GM03348 (cell line): ENCODE results near the gene TIMM13.
"Not testable (repeated sequence)": the region's sequence is repeated elsewhere in the genome, so short reads cannot be mapped to it uniquely, and the experiment has no call there.

Experiments
- DNase-seq: peaks from one replicate; pipeline ENCODE4 v3.0.0; 2012; ENCODE audit warnings: low spot score

The TIMM13 gene

DNA sequence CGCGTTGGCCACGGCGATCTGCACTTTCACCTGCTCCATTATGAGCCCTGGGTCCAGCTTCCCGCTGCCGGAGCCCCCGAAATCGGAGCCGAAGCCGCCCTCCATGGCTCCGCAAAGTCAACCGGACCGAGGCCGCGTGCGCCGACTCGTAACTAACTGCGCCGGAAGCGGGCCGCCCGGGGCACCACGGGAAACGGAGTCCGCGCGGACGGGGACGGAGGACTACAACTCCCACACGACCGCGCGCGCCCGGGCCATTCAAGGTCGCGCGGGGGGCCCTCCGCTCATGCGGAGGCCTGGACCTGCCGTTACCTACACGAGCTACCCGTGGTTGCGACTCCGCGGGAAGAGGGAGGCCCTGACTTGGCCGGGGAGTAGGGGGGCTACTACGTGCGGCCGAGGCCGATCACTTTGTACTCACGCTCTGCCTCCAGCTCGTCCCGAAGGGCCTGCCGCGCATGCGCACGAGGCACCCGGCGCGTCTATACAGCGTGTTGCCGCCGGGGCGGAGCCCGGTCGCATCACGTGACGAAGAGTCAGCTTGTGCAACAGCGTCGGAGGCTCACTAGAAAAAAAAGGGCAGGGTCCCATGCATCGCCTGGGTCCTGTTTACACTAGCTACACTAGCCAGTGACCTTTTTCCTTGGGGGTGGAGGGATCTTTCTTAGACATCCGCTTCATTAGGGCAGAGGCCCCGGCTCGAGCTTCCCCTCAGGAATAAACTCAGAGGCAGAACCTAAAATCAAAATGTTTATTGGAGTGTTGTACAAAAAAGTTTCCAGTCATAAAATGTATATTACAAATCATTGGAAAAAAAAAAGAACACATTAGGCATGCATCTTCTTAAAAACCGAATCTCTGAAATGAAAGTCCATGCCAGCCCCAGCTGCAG, at the start of gene TIMM13:
Gene TIMM13 (minus strand): TSS at position 158 of the 892 bp plus-strand sequence. CDS start 53 bp downstream, at position 105.
- peak; percentile 98 for DNase-seq

- peak; percentile 70 for DNase-seq
Measured at GRCh38 chr19:2476451-2477140, 49.2 kb upstream of the TIMM13 start.

GRCh38 chr19:2475702-2476450, 48.5 kb upstream of the TIMM13 start, which contains the start of gene GADD45B:
TSS of gene GADD45B (plus strand) at chr19:2476127. CDS start at chr19:2476359, 232 bp downstream.
- peak; percentile 100 for DNase-seq

GRCh38 chr19:2475018-2475701, 47.8 kb upstream of the TIMM13 start:
- DNase-seq: peak; percentile 63

DNA sequence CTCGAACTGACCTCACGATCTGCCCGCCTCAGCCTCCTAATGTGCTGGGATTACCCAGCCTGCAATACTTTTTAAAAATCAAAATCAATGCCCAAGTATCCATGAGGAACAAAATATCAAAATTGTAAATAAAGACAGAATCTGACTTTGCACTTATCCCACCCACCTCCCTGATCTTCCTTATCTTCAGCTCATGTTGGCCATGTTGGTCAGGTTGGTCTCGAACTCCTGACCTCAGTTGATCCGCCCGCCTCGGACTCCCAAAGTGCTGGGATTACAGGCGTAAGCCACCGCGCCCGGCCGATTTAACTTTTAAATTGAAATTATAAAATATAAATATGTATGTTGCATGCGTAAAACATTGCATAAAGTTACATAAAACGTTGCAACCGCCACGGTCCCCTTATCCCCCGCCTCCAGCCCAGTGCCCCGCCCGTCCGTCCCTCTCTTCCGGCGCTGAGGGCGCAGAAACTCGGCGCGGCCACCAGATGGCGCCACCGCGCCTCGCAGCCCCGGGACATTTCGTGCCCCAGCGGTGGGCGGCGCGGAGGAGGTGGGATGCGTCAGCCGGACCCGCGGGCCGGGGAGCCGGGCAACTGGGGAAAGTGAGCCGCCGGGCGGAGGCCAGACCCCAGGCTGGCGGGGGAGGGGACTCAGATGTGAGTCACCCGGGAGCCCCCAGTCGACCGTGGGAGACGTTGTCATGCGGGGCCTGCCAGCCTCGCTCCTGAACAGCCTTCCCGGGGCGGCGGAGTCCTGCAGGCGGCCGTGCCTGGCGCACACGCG, 47.0 kb upstream of the TIMM13 start:
- DNase-seq: peak; percentile 93

- DNase-seq: not testable (repeated sequence)
Measured at GRCh38 chr19:2469915-2470200, 42.5 kb upstream of the TIMM13 start.

GRCh38 chr19:2469102-2469914, 41.9 kb upstream of the TIMM13 start:
- peak; percentile 55 for DNase-seq

GRCh38 chr19:2468596-2468995, 41.2 kb upstream of the TIMM13 start:
- no peak for DNase-seq

DNA sequence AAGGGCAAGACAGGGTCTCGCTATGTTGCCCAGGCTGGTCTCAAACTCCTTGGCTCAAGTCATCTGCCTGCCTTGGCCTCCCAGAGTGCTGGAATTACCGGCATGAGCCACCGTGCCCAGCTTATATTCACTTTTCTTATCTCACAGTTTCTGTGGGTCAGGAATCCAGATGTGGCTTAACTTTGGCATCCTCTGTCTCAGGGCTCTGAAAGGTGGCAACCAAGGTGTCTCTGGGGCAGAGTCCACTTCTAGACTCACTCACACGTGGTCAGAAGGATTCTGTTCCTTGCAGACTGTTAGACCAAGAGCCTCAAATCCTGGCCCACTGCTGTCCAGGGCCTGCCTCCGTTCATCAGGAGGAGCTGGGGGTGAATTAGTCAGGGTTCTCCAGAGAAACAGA, 37.0 kb upstream of the TIMM13 start:
- DNase-seq: no peak

DNA sequence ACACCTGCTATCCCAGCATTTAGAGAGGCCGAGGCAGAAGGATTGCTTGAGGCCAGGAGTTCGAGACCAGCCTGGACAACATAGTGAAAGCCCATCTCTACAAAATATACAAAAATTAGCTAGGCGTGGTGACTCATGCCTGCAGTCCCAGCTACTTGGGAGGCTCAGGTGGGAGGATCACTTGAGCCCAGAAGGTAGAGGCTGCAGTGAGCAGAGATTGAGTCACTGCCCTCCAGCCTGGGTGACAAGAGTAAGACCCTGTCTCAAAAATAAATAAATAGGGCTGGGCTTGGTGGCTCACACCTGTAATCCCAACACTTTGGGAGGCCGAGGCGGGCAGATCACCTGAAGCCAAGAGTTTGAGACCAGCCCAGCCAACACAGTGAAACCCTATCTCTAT, 36.3 kb upstream of the TIMM13 start:
- DNase-seq: not testable (repeated sequence)

DNA sequence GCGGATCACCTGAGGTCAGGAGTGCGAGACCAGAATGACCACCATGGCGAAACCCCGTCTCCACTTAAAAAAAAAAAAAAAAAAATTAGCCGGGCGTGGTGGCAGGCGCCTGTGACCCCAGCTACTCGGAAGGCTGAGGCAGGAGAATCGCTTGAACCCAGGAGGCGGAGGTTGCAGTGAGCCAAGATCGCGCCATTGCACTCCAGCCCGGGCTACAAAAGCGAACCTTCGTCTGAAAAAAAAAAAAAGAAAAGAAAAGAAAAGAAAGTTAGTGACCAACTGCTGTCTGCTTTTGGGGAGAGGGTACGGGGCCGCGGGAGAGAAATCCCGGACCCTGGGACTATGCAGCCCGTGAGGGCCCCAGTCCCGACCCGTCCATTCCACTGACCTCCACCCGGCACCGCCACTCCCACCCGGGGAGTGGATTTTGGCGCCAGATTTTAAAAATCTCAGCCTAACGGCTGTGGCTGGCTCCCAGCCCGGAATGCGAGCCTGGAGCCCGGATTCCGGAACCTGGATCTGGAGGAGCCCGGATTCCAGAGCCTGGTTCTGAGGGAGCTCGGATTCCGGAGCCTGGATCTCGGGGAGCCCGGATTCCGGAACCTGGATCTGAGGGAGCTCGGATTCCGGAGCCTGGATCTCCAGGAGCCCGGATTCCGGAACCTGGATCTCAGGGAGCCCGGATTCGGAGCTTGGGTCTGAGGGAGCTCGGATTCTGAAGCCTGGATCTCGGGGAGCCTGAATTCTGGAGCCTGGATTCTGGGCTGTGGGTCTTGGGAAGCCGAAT, 35.4 kb upstream of the TIMM13 start:
- peak; percentile 91 for DNase-seq

DNA sequence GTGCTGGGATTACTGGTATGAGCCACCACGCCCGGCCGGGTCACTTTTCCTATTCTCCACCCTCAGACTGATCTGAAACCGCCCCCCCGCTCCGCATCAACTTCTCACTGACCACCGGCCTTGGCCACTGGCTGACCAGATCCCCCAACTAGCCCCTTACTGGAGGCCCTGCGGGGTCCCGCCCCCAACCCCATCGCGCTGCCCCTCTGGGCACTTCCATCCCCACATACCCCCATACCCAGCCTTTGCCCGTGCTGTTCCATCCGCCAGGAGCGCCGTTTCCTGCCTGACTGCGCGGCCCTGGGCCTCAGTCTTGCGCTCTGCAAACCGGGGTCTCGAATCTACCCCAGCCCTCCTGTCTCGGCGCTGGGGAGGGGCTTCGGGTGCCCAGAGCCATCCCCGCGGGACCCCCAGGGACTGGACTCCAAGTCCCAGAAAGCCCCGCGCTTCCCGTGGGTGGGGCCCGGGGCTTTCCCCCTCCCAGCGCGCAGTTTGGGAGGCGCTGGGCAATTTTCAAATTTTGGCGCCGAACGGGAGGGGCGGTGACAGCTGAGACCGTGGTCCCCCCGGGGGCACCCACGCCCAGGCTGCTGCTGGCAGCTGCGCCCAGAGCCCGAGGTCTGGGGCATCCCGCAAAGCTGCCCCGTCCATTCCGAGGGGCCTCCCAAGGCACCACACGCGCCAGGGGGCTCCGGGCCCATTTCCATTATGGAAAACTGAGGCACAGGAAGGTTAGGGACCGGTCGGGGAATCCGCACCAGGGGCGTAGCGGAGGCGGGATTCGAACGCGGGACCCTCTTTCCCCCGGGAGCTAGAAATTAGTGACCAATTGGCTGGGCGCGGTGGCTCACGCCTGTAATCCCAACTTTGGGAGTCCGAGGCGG, 34.6 kb upstream of the TIMM13 start:
- DNase-seq: peak; percentile 87

GRCh38 chr19:2460245-2460644, 32.9 kb upstream of the TIMM13 start:
- DNase-seq: no peak

DNA sequence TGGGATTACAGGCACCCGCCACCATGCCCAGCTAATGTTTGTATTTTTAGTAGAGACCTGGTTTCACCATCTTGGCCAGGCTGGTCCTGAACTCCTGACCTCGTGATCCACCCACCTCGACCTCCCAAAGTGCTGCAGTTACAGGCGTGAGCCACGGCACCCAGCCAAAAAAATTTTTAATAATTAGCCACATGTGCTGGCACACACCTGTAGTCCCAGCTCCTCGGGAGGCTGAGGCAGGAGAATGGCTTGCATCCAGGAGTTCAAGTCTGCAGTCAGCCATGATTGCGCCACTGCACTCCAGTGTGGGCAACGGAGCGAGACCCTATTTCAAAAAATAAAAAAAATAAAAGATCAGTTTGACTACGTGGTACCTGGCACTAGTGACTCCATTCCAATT, 31.4 kb upstream of the TIMM13 start:
- DNase-seq: not testable (repeated sequence)

DNA sequence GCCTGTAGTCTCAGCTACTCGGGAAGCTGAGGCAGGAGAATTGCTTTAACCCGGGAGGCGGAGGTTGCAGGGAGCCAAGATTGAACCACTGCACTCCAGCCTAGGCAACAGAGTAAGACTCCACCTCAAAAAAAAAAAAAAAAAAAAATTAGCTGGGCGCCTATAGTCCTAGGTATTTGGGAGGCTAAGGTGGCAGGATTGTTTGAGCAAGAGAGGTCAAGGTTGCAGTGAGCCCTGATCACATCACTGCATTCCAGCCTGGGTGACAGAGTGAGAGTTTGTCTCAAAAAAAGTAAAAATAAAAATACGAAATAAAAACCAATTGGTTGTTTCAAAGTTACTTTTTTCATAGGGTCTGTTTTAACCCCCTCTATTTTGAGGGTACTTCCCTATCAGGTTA, 30.7 kb upstream of the TIMM13 start:
- DNase-seq: no peak

GRCh38 chr19:2457394-2458037, 30.1 kb upstream of the TIMM13 start:
- no peak for DNase-seq

GRCh38 chr19:2455851-2456570, 28.6 kb upstream of the TIMM13 start:
- peak; percentile 77 for DNase-seq
